NCI-H128 (cell line): ENCODE measurements around the gene ERBB4.
"Not testable (repeated sequence)": the region's sequence is repeated elsewhere in the genome, so short reads cannot be mapped to it uniquely, and the experiment has no call there.

Experiments used
- DNase-seq: peaks from one replicate; lab custom pipeline; 2025; ENCODE audit not compliant: unreplicated experiment; lab: John Stamatoyannopoulos, UW

The ERBB4 gene

GRCh38 chr2:212021947-212022346 lies 516.7 kb downstream of the ERBB4 start:
- DNase-seq = no peak

DNA sequence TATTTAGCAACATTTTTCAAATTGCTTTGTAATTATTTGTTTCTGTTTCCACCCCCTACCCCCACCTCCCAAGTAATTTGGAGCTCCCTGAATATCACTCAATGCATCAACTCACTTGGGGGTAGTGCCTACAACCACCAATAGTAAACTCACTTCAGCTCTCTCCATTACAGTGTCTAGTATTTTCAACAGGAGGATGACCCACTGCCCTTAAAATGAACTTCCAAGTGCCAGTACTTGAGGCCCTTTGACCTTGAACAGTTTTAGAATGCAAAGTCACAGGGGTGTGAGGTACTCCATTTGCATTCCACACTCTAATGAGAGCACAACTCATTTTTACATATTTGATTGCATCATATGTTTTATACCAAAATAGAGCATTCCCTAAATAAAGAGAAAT lies 523.0 kb downstream of the ERBB4 start:
- DNase-seq = no peak

GRCh38 chr2:212013626-212014025 lies 525.0 kb downstream of the ERBB4 start:
- no peak for DNase-seq

DNA sequence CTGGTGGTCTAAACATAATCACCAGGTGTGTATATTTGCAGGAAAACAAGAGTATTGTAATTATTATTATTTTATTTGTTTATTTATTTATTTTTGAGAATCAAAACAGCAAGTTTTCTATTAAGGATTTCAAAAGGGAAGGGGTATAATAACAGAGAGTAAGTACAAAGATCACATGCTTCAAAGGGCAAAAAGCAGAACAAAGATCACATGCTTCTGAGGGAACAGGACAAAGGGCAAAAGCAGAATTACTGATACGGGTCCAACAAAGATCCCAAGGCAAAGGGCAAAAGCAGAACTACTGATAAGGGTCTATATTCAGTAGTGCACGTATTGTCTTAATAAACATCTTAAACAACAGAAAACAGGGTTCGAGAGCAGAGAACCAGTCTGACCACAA lies 528.3 kb downstream of the ERBB4 start:
- DNase-seq = not testable (repeated sequence)

GRCh38 chr2:212007972-212008371 lies 530.6 kb downstream of the ERBB4 start:
- DNase-seq = no peak

DNA sequence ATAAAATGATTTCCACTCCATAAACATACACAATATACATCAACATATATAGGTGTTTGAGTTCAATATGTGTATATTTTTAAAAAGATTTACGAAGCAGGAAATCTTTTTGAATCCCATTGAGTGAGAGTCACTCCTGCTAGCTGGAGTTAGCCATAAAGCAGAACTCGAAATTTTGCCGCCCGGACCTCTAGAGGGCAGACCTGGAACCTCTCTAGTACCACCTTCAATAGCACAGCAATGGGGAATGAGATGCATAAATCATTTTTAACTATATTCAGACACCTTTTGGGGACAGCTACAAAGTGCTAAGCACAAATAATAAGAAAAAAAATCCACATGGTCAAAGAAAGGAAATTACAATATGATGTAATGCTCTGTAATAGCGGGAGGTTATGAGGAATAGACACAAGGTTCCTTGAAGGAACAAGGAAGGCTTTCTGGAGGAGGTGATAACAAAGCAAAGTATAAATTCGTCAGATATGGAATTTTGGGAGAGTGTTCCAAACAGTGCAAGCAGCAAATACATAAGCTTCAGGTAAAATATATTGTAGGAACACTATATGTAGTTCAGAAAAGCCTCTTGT lies 533.4 kb downstream of the ERBB4 start:
- no peak for DNase-seq

- DNase-seq = no peak
Measured at GRCh38 chr2:212001325-212001724, 537.3 kb downstream of the ERBB4 start.

DNA sequence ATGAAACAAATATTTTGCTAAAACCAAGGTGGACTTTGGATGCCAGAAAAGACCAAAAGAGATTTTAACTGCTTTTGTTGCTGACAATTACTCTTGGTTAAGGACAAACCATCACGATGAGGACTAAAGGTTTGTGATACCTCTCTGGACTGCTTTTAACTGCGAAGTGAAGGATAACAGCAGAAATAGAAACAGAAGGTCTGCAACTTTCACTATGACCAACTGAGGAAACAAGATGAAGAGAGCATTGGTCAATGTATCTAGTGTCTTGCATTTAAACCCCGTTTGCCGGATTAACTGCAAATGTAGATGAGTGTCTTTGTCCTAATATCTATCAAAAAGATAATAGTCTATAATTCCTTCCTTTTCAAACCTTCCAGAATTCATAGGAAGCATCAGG lies 541.7 kb downstream of the ERBB4 start:
- DNase-seq = no peak

GRCh38 chr2:211994806-211995205 lies 543.8 kb downstream of the ERBB4 start:
- DNase-seq = no peak

GRCh38 chr2:211990335-211990734 lies 548.3 kb downstream of the ERBB4 start:
- no peak for DNase-seq

DNA sequence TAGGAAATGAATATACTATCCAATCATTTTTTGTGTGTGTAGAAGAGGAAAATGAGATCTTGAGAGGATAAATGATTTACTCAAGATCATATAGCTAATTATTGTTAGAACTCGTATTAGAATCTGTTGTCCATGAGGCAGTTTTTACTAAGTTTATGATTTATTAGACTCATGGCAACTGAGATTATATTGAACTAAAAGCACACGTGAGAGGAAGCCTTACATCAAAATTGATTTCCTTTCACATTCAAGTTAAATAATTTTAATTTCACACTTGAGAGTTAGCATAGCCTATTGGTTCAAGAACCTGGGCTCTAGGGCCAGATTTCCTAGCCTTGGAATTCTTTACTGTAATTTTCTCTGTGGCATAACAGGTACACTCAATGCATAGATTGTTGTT lies 552.3 kb downstream of the ERBB4 start:
- DNase-seq = no peak

DNA sequence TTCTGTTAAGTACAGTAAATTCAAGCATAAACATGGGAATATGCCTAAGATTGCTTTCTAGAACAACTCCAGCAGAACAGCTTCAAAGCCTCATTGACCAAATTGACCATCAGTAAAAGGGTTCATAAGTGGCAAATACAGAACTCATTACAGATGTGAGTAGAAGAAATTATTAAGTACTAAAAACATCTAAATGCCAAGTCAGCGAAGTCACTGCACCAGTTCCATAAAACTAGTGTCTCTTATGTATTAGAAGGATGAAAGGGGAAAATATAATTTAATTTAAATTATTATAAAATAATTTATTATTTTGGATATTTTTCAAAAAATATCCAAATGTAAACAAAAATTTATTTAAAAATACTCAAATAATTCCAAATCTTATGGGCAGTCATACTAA lies 553.2 kb downstream of the ERBB4 start:
- DNase-seq = no peak

DNA sequence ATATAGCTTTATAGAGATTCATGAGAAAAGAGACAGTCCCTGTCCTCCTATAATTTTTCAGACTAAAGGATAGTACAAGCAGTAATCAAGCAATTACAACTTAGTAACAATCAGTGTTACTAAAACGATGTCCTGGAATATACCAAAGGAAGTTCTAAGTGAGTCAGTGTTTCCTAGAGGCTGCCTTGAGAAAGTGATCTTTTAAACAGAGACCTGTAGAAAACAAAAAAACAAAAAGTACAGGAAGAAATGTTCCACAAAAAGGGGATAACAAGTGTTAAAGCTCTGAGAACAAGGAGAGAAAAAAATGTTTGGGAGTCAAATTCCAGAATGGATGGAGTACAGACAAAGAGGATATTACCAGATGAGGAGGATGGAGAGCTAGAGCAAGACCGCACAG lies 556.4 kb downstream of the ERBB4 start:
- DNase-seq = no peak

GRCh38 chr2:211981451-211981850 lies 557.2 kb downstream of the ERBB4 start:
- DNase-seq = no peak

DNA sequence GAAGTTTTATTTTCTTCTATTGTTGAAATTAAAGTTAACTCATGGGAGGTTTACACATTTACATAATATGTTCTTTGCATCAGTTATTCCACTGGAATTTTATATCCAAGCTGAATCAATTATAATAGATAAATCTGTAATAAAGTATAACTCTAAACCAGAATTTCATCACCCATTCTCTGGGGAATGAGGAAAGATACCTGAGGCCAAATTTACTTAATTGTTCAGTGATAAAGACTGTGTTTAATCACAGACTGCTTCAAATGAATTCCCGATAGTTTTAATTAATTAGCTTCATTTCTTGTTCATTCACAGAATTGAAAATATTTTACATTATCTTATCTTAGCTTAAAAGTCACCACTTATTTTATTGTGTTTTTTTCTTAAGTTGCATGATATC lies 562.5 kb downstream of the ERBB4 start:
- DNase-seq = no peak

DNA sequence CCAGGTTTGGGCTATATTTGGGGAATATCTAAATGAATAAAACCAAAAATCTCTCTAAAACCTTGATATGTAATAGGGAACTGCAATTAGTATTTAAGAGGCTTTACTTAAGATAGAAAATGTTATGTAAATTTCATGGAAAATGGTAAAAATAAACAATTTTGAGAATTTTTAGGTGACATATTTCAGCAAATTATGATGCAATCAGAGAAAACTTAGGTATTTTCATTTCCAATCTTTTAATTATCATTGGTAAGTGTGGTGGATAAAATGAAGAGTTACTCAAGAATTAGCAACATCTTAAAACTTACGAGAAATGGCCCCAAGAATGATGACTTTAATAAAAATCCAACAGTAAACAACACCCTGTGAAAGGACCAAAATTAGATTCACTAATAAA lies 571.4 kb downstream of the ERBB4 start:
- DNase-seq = no peak

GRCh38 chr2:211963969-211964368 lies 574.6 kb downstream of the ERBB4 start:
- DNase-seq = no peak

- DNase-seq = no peak
Measured at GRCh38 chr2:211957799-211958198, 580.8 kb downstream of the ERBB4 start.

GRCh38 chr2:211955648-211956047 lies 583.0 kb downstream of the ERBB4 start:
- no peak for DNase-seq

DNA sequence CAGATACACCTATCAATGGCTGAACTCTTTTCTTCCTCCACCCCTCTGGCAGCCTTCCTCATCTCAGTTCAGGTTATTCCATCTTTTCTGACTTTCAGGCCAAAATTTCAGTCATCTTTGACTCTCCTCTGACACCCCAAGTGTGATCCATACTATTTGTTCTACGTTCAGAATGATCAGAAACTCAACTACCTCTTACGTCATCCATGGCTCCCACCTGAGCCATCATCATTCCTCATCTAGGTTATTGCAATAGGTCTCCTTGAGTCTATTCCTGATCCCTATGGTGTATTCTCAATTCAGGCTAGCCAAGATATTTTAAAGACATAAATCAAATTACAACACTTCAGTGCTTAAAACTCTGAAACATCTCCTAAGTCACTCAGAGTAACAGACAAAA lies 589.7 kb downstream of the ERBB4 start:
- no peak for DNase-seq

GRCh38 chr2:211946960-211947359 lies 591.6 kb downstream of the ERBB4 start:
- DNase-seq = no peak

- DNase-seq = no peak
Measured at GRCh38 chr2:211944572-211944971, 594.0 kb downstream of the ERBB4 start.

GRCh38 chr2:211942153-211942552 lies 596.4 kb downstream of the ERBB4 start:
- no peak for DNase-seq
